Sigmoid colon (tissue), 7 donors: Measurements from ENCODE around the gene ZNG1A. TPM values are rescaled to one million over a fixed set of nuclear protein-coding genes. Genes with fewer than 3 reads are reported as not detected.
"Not testable (repeated sequence)": the region's sequence is repeated elsewhere in the genome, so short reads cannot be mapped to it uniquely, and the experiment has no call there.

Experiments used
- DNase-seq: peaks from one replicate; pipeline ENCODE4 v3.0.0-alpha.2; 2019
- H3K27ac ChIP-seq, 4 donors: fragments of 200-600 bp; sonication (generic); one replicate each; pipeline ENCODE4 v1.5.1; 2016 to 2019; ENCODE audit warnings: mild to moderate bottlenecking in 1 of 4
- H3K27me3 ChIP-seq, 3 donors: fragments of 200-600 bp; sonication (generic); one replicate each; pipeline ENCODE4 v1.5.1; 2019; ENCODE audit warnings: mild to moderate bottlenecking in 1 of 3
- H3K36me3 ChIP-seq, 4 donors: fragments of 200-600 bp; sonication (generic); one replicate each; pipeline ENCODE4 v1.5.1; 2016 to 2019
- H3K4me1 ChIP-seq, 4 donors: fragments of 200-600 bp; sonication (generic); one replicate each; pipeline ENCODE4 v1.5.1; 2017 to 2019
- H3K4me3 ChIP-seq, 4 donors: fragments of 200-600 bp; sonication (generic); one replicate each; pipeline ENCODE4 v1.5.1; 2017 to 2019; ENCODE audit warnings: mild to moderate bottlenecking in 2 of 4, moderate library complexity in 1 of 4
- H3K9me3 ChIP-seq, 4 donors: fragments of 200-600 bp in 3 of 4; sonication (generic) in 3 of 4; one replicate each; pipeline versions ENCODE4 v1.5.1 to v1.6.1; 2013 to 2019
- CTCF ChIP-seq, 4 experiments: fragments of 450-650 bp in 3 of 4; fragments of 200-600 bp in 1 of 4; IDR thresholded peaks; one replicate each; pipeline ENCODE4 v1.5.1; 2016 to 2019; ENCODE audit warnings: antibody characterized with exemption in 4 of 4, mild to moderate bottlenecking in 3 of 4, moderate library complexity in 2 of 4
- EP300 ChIP-seq, 4 donors: sonication (generic); formaldehyde crosslinking; IDR thresholded peaks; one replicate each; pipeline ENCODE4 v1.6.1; 2017; ENCODE audit warnings: antibody characterized with exemption in 4 of 4
- POLR2A ChIP-seq, 2 donors: fragments of 450-650 bp; IDR thresholded peaks; one replicate each; pipeline ENCODE4 v1.6.1; 2016; ENCODE audit warnings: antibody characterized with exemption in 2 of 2, mild to moderate bottlenecking in 2 of 2, moderate library complexity in 2 of 2
- POLR2AphosphoS5 ChIP-seq, 4 donors: sonication (generic); formaldehyde crosslinking; IDR thresholded peaks; one replicate each; pipeline ENCODE4 v1.6.1; 2017; ENCODE audit warnings: antibody characterized with exemption in 4 of 4
- WGBS, 2 donors: extraction: QIAGEN DNeasy Blood & Tissue Kit; methylation state at CpG; one replicate each; pipeline ENCODE4 v1.1.7; 2013; 5-methylcytosine and 5-hydroxymethylcytosine counted together
- intact Hi-C: fragments of 100-400 bp; cut with DNase I; formaldehyde crosslinking; loops from one replicate; pipeline ENCODE4 v1.15.1; 2023
- polyA plus RNA-seq, 3 donors: library from polyadenylated mRNA; stranded (reverse); fragments of 200-250 nt; gene quantifications; one replicate each; pipeline ENCODE4 v1.2.3, GENCODE V29; 2013
- total RNA-seq, 4 donors: library from RNA; depleted of rRNA; stranded (reverse); fragments of >200 nt; gene quantifications; one replicate each; pipeline ENCODE4 v1.1.0, GENCODE V29; 2016
- donor health status: healthy with polysubstance abuse.
- donor health status: Bipolar disorder and iron deficiency.
- donor health status: healthy.

ZNG1A gene
- total and polyA plus RNA-seq, 7 donors, result 22.5 to 43.9 (median 28.0) TPM

- H3K27ac ChIP-seq, result peak overlapping the region in 3 of 4 donors; percentile 21 to 63 (median 52)
- H3K4me1 ChIP-seq, result peaks cover 0 to 14% (median 5%) of the 10 kb centered on the region in 4 donors
- no peaks in the 10 kb centered on the region for H3K9me3 ChIP-seq
- TF ChIP-seq EP300 (IDR thresholded peaks at IDR 0.05), result no peak
- TF ChIP-seq POLR2A (IDR thresholded peaks at IDR 0.05), result no peak
- no peak for TF ChIP-seq CTCF (IDR thresholded peaks at IDR 0.05)
- H3K4me3 ChIP-seq, result no peak overlapping the region
- H3K27me3 ChIP-seq, result peaks cover 5 to 30% (median 30%) of the 10 kb centered on the region in 3 donors
- intact Hi-C loops, result no loop called here
- no peak for DNase-seq
- WGBS, 2 donors, result 70 to 73% methylated on average over 3 of the region's 3 CpGs
- no peaks in the 10 kb centered on the region for H3K36me3 ChIP-seq
Observed at GRCh38 chr9:212297-212696, 33.4 kb upstream of the ZNG1A start.

GRCh38 chr9:211557-211956 is 32.7 kb upstream of the ZNG1A start:
- Histone ChIP-seq H3K27ac (peak overlapping the region in 3 of 4 donors; percentile 29 to 63 (median 52)), H3K36me3 (no peaks in the 10 kb centered on the region), H3K4me1 (peaks cover 0 to 14% (median 5%) of the 10 kb centered on the region in 4 donors), H3K27me3 (peaks cover 5 to 28% (median 24%) of the 10 kb centered on the region in 3 donors), H3K4me3 (no peak overlapping the region), H3K9me3 (no peaks in the 10 kb centered on the region)
- DNase-seq, result peak; percentile 69
- intact Hi-C loops, result no loop called here
- TF ChIP-seq POLR2AphosphoS5 (IDR thresholded peaks at IDR 0.05), result no peak
- TF ChIP-seq EP300 (IDR thresholded peaks at IDR 0.05), result no peak
- no peak for TF ChIP-seq CTCF (IDR thresholded peaks at IDR 0.05)
- 64 to 68% methylated on average over 5 of the region's 5 CpGs for WGBS, 2 donors

GRCh38 chr9:211036-211435 is 32.2 kb upstream of the ZNG1A start:
- H3K27ac ChIP-seq, result peak overlapping the region in 3 of 4 donors; percentile 20 to 63 (median 29)
- no peak for DNase-seq
- H3K9me3 ChIP-seq, result no peaks in the 10 kb centered on the region
- WGBS, 2 donors, result 80 to 87% methylated on average over 7 of the region's 7 CpGs
- H3K27me3 ChIP-seq, result peaks cover 5 to 23% (median 20%) of the 10 kb centered on the region in 3 donors
- no peaks in the 10 kb centered on the region for H3K36me3 ChIP-seq
- H3K4me3 ChIP-seq, result no peak overlapping the region
- intact Hi-C loops, result no loop called here
- peaks cover 0 to 14% (median 5%) of the 10 kb centered on the region in 4 donors for H3K4me1 ChIP-seq
- TF ChIP-seq POLR2AphosphoS5 (IDR thresholded peaks at IDR 0.05) (no peak), CTCF (IDR thresholded peaks at IDR 0.05) (no peak), EP300 (IDR thresholded peaks at IDR 0.05) (no peak), POLR2A (IDR thresholded peaks at IDR 0.05) (no peak)

GRCh38 chr9:209143-209758 is 30.4 kb upstream of the ZNG1A start:
- Histone ChIP-seq H3K36me3 (no peaks in the 10 kb centered on the region), H3K27ac (no peak overlapping the region), H3K4me1 (peaks cover 0 to 4% (median 0%) of the 10 kb centered on the region in 4 donors), H3K9me3 (no peaks in the 10 kb centered on the region), H3K27me3 (peaks cover 0 to 6% (median 5%) of the 10 kb centered on the region in 3 donors), H3K4me3 (no peak overlapping the region)
- TF ChIP-seq POLR2AphosphoS5 (IDR thresholded peaks at IDR 0.05) (no peak), CTCF (IDR thresholded peaks at IDR 0.05) (no peak), POLR2A (IDR thresholded peaks at IDR 0.05) (no peak), EP300 (IDR thresholded peaks at IDR 0.05) (no peak)
- no peak for DNase-seq
- intact Hi-C loops, result no loop called here
- WGBS, 2 donors, result 77 to 91% methylated on average over 14 of the region's 14 CpGs

- Histone ChIP-seq H3K27me3 (no peaks in the 10 kb centered on the region), H3K36me3 (no peaks in the 10 kb centered on the region), H3K4me3 (no peak overlapping the region), H3K27ac (no peak overlapping the region), H3K4me1 (no peaks in the 10 kb centered on the region), H3K9me3 (no peaks in the 10 kb centered on the region)
- TF ChIP-seq EP300 (IDR thresholded peaks at IDR 0.05) (no peak), POLR2A (IDR thresholded peaks at IDR 0.05) (no peak), POLR2AphosphoS5 (IDR thresholded peaks at IDR 0.05) (no peak), CTCF (IDR thresholded peaks at IDR 0.05) (no peak)
- no peak for DNase-seq
- WGBS, 2 donors, result 49 to 67% methylated on average over 1 of the region's 1 CpG
- intact Hi-C loops, result no loop called here
Observed at GRCh38 chr9:206481-206880, 27.6 kb upstream of the ZNG1A start.

GRCh38 chr9:199601-200000 is 20.7 kb upstream of the ZNG1A start:
- H3K27me3 ChIP-seq, intact Hi-C loops, H3K4me1 ChIP-seq, DNase-seq, H3K4me3 ChIP-seq, H3K9me3 ChIP-seq, H3K27ac ChIP-seq, H3K36me3 ChIP-seq: not testable (repeated sequence)
- WGBS, 2 donors, result 12 to 21% methylated on average over 1 of the region's 1 CpG

- H3K27me3 ChIP-seq, intact Hi-C loops, DNase-seq, H3K4me1 ChIP-seq, H3K36me3 ChIP-seq, H3K9me3 ChIP-seq: not testable (repeated sequence)
- 2 to 5% methylated on average over 18 to 19 of the region's 23 CpGs for WGBS, 2 donors
- Histone ChIP-seq H3K4me3 (peak overlapping the region in 3 of 4 donors; percentile 51 to 62 (median 53)), H3K27ac (peak overlapping the region; percentile 49 to 81 (median 72))
Observed at GRCh38 chr9:178140-178825, 573 bp downstream of the ZNG1A start.
